Measurements from ENCODE around the gene SCN1B. TPM values are rescaled to one million over a fixed set of nuclear protein-coding genes. Genes with fewer than 3 reads are reported as not detected.
"Not testable (repeated sequence)": the region's sequence is repeated elsewhere in the genome, so short reads cannot be mapped to it uniquely, and the experiment has no call there.

Gene SCN1B
- total RNA-seq, 1 experiment from 2014 or later: 8.5 TPM

GRCh38 chr19:35037716-35038622 is 7.7 kb downstream of the SCN1B start:
- DNase-seq (ENCODE audit: low spot score): no peak

GRCh38 chr19:35038623-35039512 is 8.6 kb downstream of the SCN1B start:
- DNase-seq (ENCODE audit: low spot score): peak; percentile 22

GRCh38 chr19:35039881-35040825 is 9.9 kb downstream of the SCN1B start:
- no peak for DNase-seq (ENCODE audit: low spot score)

- DNase-seq (ENCODE audit: low spot score): no peak
These were observed 10.7 kb downstream of the SCN1B start for GRCh38 chr19:35040826-35041547.

GRCh38 chr19:35041548-35042055 is 11.3 kb downstream of the SCN1B start, which contains the start of gene HPN:
HPN (plus strand) TSS chr19:35041721; CDS start chr19:35042507, 786 bp downstream.
- DNase-seq (ENCODE audit: low spot score): no peak

- DNase-seq (ENCODE audit: low spot score): no peak
These were observed 11.9 kb downstream of the SCN1B start for GRCh38 chr19:35042056-35042730.

GRCh38 chr19:35042954-35043604 is 12.8 kb downstream of the SCN1B start:
- no peak for DNase-seq (ENCODE audit: low spot score)

- DNase-seq (ENCODE audit: low spot score): no peak
These were observed 13.6 kb downstream of the SCN1B start for GRCh38 chr19:35043906-35044305.

- DNase-seq (ENCODE audit: low spot score): peak; percentile 71
These were observed 14.2 kb downstream of the SCN1B start for GRCh38 chr19:35044317-35045117.

- DNase-seq (ENCODE audit: low spot score): no peak
These were observed 15.5 kb downstream of the SCN1B start for GRCh38 chr19:35045667-35046300.

- no peak for DNase-seq (ENCODE audit: low spot score)
These were observed 16.2 kb downstream of the SCN1B start for GRCh38 chr19:35046461-35046860.

- DNase-seq (ENCODE audit: low spot score): no peak
These were observed 18.7 kb downstream of the SCN1B start for GRCh38 chr19:35048911-35049411.

- DNase-seq (ENCODE audit: low spot score): no peak
These were observed 19.2 kb downstream of the SCN1B start for GRCh38 chr19:35049456-35049855.

GRCh38 chr19:35050662-35051061 is 20.4 kb downstream of the SCN1B start:
- DNase-seq (ENCODE audit: low spot score): not testable (repeated sequence)

GRCh38 chr19:35051268-35051667 is 21.0 kb downstream of the SCN1B start:
- not testable (repeated sequence) for DNase-seq (ENCODE audit: low spot score)

GRCh38 chr19:35051796-35052195 is 21.5 kb downstream of the SCN1B start:
- DNase-seq (ENCODE audit: low spot score): no peak

- no peak for DNase-seq (ENCODE audit: low spot score)
These were observed 22.4 kb downstream of the SCN1B start for GRCh38 chr19:35052599-35053190.
